SKM-1 treated with dmso at 0.1 percent for 144 hours (cell line): Measurements from ENCODE around the gene NEK4.

ENCODE experiments used
- DNase-seq: peaks from one replicate; lab custom pipeline; 2025; ENCODE audit not compliant: unreplicated experiment; lab: John Stamatoyannopoulos, UW

The NEK4 gene

DNA sequence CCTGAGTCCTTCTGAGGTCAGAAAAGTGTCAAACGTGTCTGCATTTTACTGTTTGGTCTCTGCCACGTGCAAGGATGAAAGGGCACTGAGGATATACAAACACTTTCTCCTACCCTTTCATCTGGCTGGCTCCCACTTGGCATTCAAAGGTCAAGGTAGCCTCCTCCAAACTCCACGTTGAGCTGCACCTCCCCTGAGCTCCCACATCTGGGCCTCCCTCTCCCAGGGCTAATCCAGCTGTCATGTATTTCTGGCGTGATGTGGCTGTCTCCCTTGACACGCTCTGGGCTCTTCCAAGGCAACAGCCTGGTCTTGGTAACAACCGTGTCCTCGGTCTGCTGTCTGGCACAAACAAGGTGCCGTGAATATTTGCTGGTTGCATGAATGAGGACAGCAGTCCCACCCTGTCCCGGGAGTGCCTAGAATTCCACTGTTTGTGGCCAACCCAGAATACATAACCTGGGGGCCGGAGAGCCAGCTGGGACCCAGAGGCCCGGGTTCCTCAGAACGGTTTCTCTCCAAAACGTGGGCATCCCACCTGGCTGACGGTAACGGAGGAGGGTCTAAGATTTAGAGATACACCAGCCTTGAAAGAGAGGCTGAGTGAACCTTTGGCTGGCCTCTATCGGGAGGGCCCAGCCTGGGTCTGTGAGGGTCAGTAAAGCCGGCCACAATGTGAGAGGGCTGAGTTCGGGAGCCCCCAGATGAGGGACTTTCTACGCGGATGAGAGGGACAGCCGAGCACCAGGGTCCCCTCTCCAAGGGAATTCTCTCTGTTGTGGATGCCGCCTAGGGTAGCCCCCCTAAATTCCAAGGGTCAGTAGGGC is 65.9 kb downstream of the NEK4 start:
- DNase-seq, result no peak

GRCh38 chr3:52703341-52703740 is 67.4 kb downstream of the NEK4 start:
- no peak for DNase-seq

DNA sequence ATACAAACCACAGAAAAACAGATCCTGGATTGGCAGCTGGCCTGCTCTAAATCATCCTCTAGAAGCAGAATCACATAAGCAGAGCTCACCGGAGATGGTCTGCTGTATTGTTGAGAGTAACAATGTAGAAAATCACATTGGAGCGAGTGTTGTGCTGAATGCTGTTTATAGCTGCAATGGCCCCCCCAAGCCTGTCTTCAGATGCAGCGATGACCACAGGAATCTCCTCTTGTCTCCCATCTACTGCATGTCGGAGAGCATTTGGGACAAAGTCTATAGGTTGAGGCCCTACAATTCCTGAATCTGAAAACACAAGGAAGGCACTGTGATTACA is 73.1 kb downstream of the NEK4 start:
- DNase-seq, result no peak

- DNase-seq, result no peak
These were observed 73.7 kb downstream of the NEK4 start for GRCh38 chr3:52696830-52697631.

- no peak for DNase-seq
These were observed 74.7 kb downstream of the NEK4 start for GRCh38 chr3:52695798-52696671.

- no peak for DNase-seq
These were observed 76.1 kb downstream of the NEK4 start for GRCh38 chr3:52694528-52695189.

GRCh38 chr3:52693071-52693470 is 77.7 kb downstream of the NEK4 start:
- DNase-seq, result no peak

DNA sequence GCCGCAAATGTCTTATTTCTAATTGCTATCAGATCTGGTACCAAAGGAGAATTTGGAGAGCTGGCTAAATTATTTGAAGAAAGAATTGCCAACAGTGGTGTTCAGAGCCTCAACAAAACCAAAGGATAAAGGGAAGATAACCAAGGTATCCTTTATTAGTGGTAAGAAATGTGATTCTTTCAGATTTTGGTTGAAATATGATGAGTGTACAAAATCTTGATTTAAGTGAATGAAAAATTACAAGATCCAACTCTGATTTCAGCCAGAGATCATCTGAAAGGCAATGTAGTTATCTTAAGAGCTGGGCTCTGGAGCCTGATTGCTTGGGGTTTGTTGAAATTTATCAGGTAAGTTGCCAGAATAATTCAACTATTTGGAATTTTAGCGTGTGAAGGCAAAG is 80.2 kb downstream of the NEK4 start:
- DNase-seq, result no peak

- no peak for DNase-seq
These were observed 81.6 kb downstream of the NEK4 start for GRCh38 chr3:52689151-52689550.

DNA sequence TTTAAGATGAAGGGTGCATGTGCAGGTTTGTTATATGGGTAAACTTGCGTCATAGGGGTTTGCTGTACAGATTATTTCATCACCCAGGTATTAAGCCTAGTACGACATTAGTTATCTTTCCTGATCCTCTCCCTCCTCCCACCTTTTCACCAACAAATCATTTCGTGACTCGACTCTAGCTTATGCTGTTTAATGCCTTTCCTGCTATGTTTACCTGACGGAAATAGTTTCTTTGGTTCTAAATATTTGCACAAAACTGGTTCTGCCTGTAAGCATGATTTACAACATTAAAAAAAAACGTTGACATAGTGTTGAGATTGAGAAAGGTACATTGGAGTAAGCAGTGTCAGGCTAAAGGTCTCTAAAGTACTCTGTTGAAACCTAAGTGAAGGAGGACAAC is 82.5 kb downstream of the NEK4 start:
- DNase-seq, result no peak

- peak; percentile 88 for DNase-seq
These were observed 84.7 kb downstream of the NEK4 start, which contains the start of the genes GNL3 and PBRM1 for GRCh38 chr3:52685709-52686691. TSS of gene GNL3 (plus strand) at chr3:52686032. CDS start at chr3:52686093, 61 bp downstream. TSS of gene PBRM1 (minus strand) at chr3:52685913.

DNA sequence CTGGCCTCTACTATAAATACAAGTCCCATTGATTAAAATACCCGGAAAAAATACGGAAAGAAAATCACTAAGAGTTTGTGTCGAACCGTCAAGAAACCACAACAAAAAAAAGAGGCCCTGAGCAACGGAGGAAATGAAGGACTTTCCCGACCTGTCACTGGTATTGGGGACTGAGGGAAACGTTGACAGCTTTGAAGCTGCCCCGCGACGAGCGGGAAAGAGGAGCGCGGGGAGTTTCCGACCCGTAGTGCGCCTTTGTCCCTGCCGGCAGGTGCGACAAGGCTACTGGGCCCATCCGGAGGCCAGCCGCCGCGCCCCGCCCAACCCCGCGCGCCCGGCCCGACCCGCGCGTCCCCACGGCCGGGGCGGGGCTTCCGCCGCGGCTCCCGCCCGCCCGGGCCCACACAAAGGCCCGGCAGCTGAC is 85.4 kb downstream of the NEK4 start:
- peak; percentile 73 for DNase-seq

DNA sequence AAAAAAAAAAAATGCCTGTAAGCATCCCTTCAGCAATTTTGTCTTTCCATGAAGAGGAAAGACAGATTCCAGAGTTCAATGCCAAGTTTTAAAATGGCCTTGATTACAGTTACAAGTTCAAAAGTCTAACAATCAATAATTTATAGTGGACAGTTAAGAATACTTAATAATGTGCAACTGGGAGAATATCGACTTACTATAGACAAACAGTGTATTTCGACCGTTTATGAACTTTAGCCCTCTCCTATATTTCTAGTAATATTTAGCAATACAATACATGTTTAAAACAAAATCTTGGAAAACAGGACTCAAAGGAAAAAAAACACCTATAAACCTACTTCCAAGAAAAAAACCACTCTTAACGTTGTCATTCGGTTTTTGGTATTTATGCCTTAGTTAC is 86.6 kb downstream of the NEK4 start:
- no peak for DNase-seq

DNA sequence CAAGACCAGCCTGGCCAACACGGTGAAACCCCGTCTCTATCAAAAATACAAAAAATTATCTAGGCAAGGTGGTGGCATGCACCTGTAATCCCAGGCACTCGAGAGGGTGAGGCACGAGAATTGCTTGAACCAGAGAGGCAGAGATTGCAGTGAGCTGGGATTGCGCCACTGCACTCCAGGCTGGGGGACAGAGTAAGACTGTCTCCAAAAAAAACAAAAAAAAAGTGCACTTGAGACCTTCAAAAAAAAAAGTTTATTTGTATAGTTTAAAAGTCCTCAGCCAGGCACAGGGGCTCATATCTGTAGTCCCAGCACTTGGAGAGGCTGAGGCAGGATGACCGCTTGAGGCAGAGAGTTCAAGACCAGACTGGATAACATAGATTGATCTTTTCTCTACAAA is 87.1 kb downstream of the NEK4 start:
- DNase-seq, result no peak

DNA sequence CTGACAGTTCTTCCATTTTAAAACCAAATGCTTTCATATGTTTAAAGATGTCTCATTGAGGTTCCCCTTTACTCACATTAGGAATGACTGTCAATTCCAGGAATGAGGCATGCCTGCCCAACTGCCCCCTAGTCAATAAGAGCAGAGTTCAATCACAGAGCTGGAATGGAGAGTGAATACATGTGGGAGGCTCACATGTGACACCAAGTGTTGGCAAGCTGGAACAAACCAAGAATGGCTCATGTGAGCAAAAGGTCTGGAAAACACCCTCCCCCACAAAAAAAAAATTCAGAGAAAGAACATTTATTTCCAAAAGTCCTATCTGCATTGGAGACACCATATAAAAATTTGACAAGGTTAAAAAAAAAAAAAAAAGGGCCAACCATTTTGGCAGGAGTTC is 88.7 kb downstream of the NEK4 start:
- peak; percentile 9 for DNase-seq

GRCh38 chr3:52681596-52681995 is 89.1 kb downstream of the NEK4 start:
- DNase-seq, result no peak

GRCh38 chr3:52679811-52680210 is 90.9 kb downstream of the NEK4 start:
- DNase-seq, result no peak

DNA sequence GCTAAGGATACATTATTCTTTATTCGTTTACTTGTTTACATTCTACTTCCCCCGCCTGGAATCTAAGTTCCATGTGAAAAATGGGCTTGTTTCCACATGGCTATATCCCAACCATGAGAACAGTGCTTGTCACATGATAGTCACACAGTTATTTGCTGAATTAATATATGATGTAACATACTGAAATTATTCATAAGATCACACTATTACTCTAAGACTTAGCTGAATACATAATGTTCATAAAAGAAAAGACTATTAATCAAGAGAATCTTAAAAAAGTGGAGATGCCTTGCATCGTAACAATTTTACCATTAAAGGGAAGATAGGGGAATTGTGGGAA is 91.6 kb downstream of the NEK4 start:
- DNase-seq, result no peak

GRCh38 chr3:52678265-52679198 is 92.2 kb downstream of the NEK4 start:
- DNase-seq, result no peak
